Osteoblast (primary cell): ENCODE measurements around the gene DPF3. TPM values are rescaled to one million over a fixed set of nuclear protein-coding genes. Genes with fewer than 3 reads are reported as not detected.

ENCODE experiments used
- DNase-seq: peaks from one replicate; pipeline ENCODE4 v3.0.0; 2011; ENCODE audit warnings: low spot score, mixed read lengths; ENCODE audit not compliant: insufficient read length; ENCODE audit errors: missing footprints
- H2AFZ ChIP-seq: 2 replicates; pipeline ENCODE4 v1.6.0; 2011; ENCODE audit warnings: mild to moderate bottlenecking, low read length
- H3K27ac ChIP-seq: 2 replicates; pipeline ENCODE4 v1.5.1; 2011; ENCODE audit warnings: mild to moderate bottlenecking, low read depth, low read length, moderate library complexity
- H3K27me3 ChIP-seq: 2 replicates; pipeline ENCODE4 v1.6.0; 2012; ENCODE audit warnings: mild to moderate bottlenecking, control low read depth, inconsistent platforms, low read length, moderate library complexity; ENCODE audit not compliant: insufficient read depth
- H3K36me3 ChIP-seq: 2 replicates; pipeline ENCODE4 v1.5.1; 2011; ENCODE audit warnings: mild to moderate bottlenecking, low read length, control low read depth, moderate library complexity; ENCODE audit not compliant: insufficient read depth
- H3K4me1 ChIP-seq: 2 replicates; pipeline ENCODE4 v1.5.1; 2011; ENCODE audit warnings: mild to moderate bottlenecking, low read length, control low read depth, moderate library complexity; ENCODE audit not compliant: insufficient read depth
- H3K4me2 ChIP-seq: 2 replicates; pipeline ENCODE4 v1.6.0; 2011; ENCODE audit warnings: mild to moderate bottlenecking, low read length; ENCODE audit not compliant: insufficient read depth
- H3K4me3 ChIP-seq: fragments of 200-600 bp; sonication (generic); 3 replicates; pipeline ENCODE4 v1.5.1; 2012; ENCODE audit warnings: mild to moderate bottlenecking, low read length, inconsistent platforms; ENCODE audit not compliant: insufficient read depth
- H3K79me2 ChIP-seq: 2 replicates; pipeline ENCODE4 v1.6.0; 2012; ENCODE audit warnings: mild to moderate bottlenecking, low read length, control low read depth, inconsistent platforms; ENCODE audit not compliant: insufficient read depth
- H3K9me3 ChIP-seq: 2 replicates; pipeline ENCODE4 v1.5.1; 2011; ENCODE audit warnings: low read depth, low read length, control low read depth
- H4K20me1 ChIP-seq: 2 replicates; pipeline ENCODE4 v1.6.0; 2012; ENCODE audit warnings: mild to moderate bottlenecking, low read length, control low read depth; ENCODE audit not compliant: insufficient read depth
- CTCF ChIP-seq: IDR thresholded peaks from 2 replicates; pipeline ENCODE4 v1.5.1; 2011; ENCODE audit warnings: mild to moderate bottlenecking, low read depth, low read length, moderate library complexity; ENCODE audit errors: extremely low read depth
- total RNA-seq: library from RNA; depleted of rRNA; stranded (reverse); fragments of >200 nt; gene quantifications from 2 replicates; pipeline ENCODE4 v1.2.3, GENCODE V29; 2012

Gene DPF3
- total RNA-seq, 1 donor: 1.8 TPM

- H3K36me3 ChIP-seq: no peaks in the 10 kb centered on the region
- no peak for DNase-seq
- no peak for TF ChIP-seq CTCF
- H3K27me3 ChIP-seq: no peaks in the 10 kb centered on the region
- H4K20me1 ChIP-seq: no peaks in the 10 kb centered on the region
- H2AFZ ChIP-seq: no peak overlapping the region
- H3K4me3 ChIP-seq: no peak overlapping the region
- no peaks in the 10 kb centered on the region for H3K79me2 ChIP-seq
- peaks cover 32% of the 10 kb centered on the region for H3K4me1 ChIP-seq
- H3K27ac ChIP-seq: no peak overlapping the region
- H3K4me2 ChIP-seq: no peak overlapping the region
- no peaks in the 10 kb centered on the region for H3K9me3 ChIP-seq
Measured at GRCh38 chr14:72902801-72903530, 9.1 kb upstream of the DPF3 start.

GRCh38 chr14:72901361-72901760 is 7.5 kb upstream of the DPF3 start:
- DNase-seq: no peak
- no peak overlapping the region for H3K4me3 ChIP-seq
- no peaks in the 10 kb centered on the region for H3K9me3 ChIP-seq
- no peak overlapping the region for H3K4me2 ChIP-seq
- no peaks in the 10 kb centered on the region for H3K79me2 ChIP-seq
- H3K27me3 ChIP-seq: no peaks in the 10 kb centered on the region
- H4K20me1 ChIP-seq: no peaks in the 10 kb centered on the region
- no peak overlapping the region for H2AFZ ChIP-seq
- TF ChIP-seq CTCF: no peak
- no peaks in the 10 kb centered on the region for H3K36me3 ChIP-seq
- peaks cover 16% of the 10 kb centered on the region for H3K4me1 ChIP-seq
- no peak overlapping the region for H3K27ac ChIP-seq

GRCh38 chr14:72898448-72898847 is 4.5 kb upstream of the DPF3 start:
- Histone ChIP-seq H2AFZ (no peak overlapping the region), H3K9me3 (no peaks in the 10 kb centered on the region), H3K4me3 (no peak overlapping the region), H3K27ac (no peak overlapping the region), H3K36me3 (no peaks in the 10 kb centered on the region), H3K79me2 (no peaks in the 10 kb centered on the region), H3K4me2 (no peak overlapping the region), H3K27me3 (no peaks in the 10 kb centered on the region), H3K4me1 (peaks cover 10% of the 10 kb centered on the region), H4K20me1 (no peaks in the 10 kb centered on the region)
- no peak for TF ChIP-seq CTCF
- no peak for DNase-seq

- no peak for DNase-seq
- Histone ChIP-seq H3K4me3 (peak overlapping the region; percentile 88), H3K9me3 (no peaks in the 10 kb centered on the region), H3K27me3 (peaks cover 13% of the 10 kb centered on the region), H3K27ac (no peak overlapping the region), H2AFZ (peak overlapping the region; percentile 91), H3K79me2 (peaks cover 15% of the 10 kb centered on the region), H3K4me1 (peaks cover 18% of the 10 kb centered on the region), H3K36me3 (no peaks in the 10 kb centered on the region), H4K20me1 (no peaks in the 10 kb centered on the region), H3K4me2 (peak overlapping the region; percentile 92)
- TF ChIP-seq CTCF: no peak
Measured at GRCh38 chr14:72894623-72895378, 900 bp upstream of the DPF3 start.
